K562 (cell line): ENCODE measurements around the gene SKIDA1. TPM values are rescaled to one million over a fixed set of nuclear protein-coding genes. Genes with fewer than 3 reads are reported as not detected.

ENCODE experiments used
- BCL6 ChIP-seq: fragments of 250-450 bp; sonication (Bioruptor Pico); IDR thresholded peaks from 2 replicates; pipeline ENCODE4 v1.4.0; 2020
- BRCA1 ChIP-seq, 2 experiments: fragments of 450-650 bp in 1 of 2; sonication (generic) in 1 of 2; formaldehyde crosslinking in 1 of 2; IDR thresholded peaks; 2 replicates each; pipeline versions ENCODE4 v1.5.0 to v1.6.1; 2017 to 2020; ENCODE audit warnings: mild to moderate bottlenecking in 1 of 2, missing genetic modification reagents in 1 of 2
- C11orf30 ChIP-seq: fragments of 450-650 bp; IDR thresholded peaks from 2 replicates; pipeline ENCODE4 v1.6.1; 2016; ENCODE audit warnings: low read depth, mild to moderate bottlenecking
- CBX1 ChIP-seq: sonication (generic); IDR thresholded peaks from 2 replicates; pipeline ENCODE4 v1.6.1; 2016; ENCODE audit warnings: antibody characterized with exemption, low read depth, mild to moderate bottlenecking
- DACH1 ChIP-seq: fragments of 450-650 bp; IDR thresholded peaks from 2 replicates; pipeline ENCODE4 v1.6.1; 2018; ENCODE audit not compliant: partially characterized antibody
- ETV6 ChIP-seq, 3 experiments: fragments of 150-350 bp in 1 of 3; sonication (generic) in 1 of 3; formaldehyde crosslinking in 1 of 3; IDR thresholded peaks; 2 replicates each; pipeline versions ENCODE4 v1.6.1 to v1.8.0; 2014 to 2022; ENCODE audit warnings: borderline replicate concordance in 2 of 3, low read depth in 2 of 3, antibody characterized with exemption in 1 of 3, low read length in 1 of 3, mild to moderate bottlenecking in 1 of 3, missing genetic modification reagents in 1 of 3
- FOXA3 ChIP-seq, 2 experiments: fragments of 450-650 bp in 1 of 2; sonication (generic) in 1 of 2; formaldehyde crosslinking; IDR thresholded peaks in 1 of 2; conservative IDR thresholded peaks in 1 of 2; 2 replicates each; pipeline versions ENCODE4 v1.4.0 to v1.8.0; 2020 to 2022; ENCODE audit warnings: mild to moderate bottlenecking in 2 of 2, missing genetic modification reagents in 1 of 2
- ILF3 ChIP-seq: fragments of 450-650 bp; IDR thresholded peaks from 2 replicates; pipeline ENCODE4 v1.6.1; 2018; ENCODE audit warnings: antibody characterized with exemption, mild to moderate bottlenecking, moderate library complexity, borderline replicate concordance
- ILK ChIP-seq: fragments of 450-650 bp; IDR thresholded peaks from 2 replicates; pipeline ENCODE4 v1.6.1; 2016; ENCODE audit warnings: missing genetic modification characterization, low read depth, mild to moderate bottlenecking, missing compliant biosample characterization, moderate library complexity, borderline replicate concordance
- NELFE ChIP-seq: IDR thresholded peaks from 2 replicates; pipeline ENCODE4 v1.6.1; 2011; ENCODE audit warnings: mild to moderate bottlenecking; ENCODE audit not compliant: insufficient read depth, insufficient read length
- SMAD3 ChIP-seq: fragments of 450-650 bp; formaldehyde crosslinking; conservative IDR thresholded peaks from 2 replicates; pipeline ENCODE4 v1.4.0; 2020; ENCODE audit warnings: mild to moderate bottlenecking
- SRSF7 ChIP-seq: fragments of 200-400 bp; formaldehyde crosslinking; optimal IDR thresholded peaks from 2 replicates; pipeline ENCODE3; 2017; ENCODE audit warnings: mild to moderate bottlenecking, low read depth, low read length
- SRSF9 ChIP-seq: fragments of 200-400 bp; formaldehyde crosslinking; IDR thresholded peaks from 2 replicates; pipeline ENCODE4 v1.6.1; 2017; ENCODE audit warnings: low read depth, low read length, borderline replicate concordance
- STAT5B ChIP-seq: fragments of 250-450 bp; sonication (Bioruptor Pico); IDR thresholded peaks from 2 replicates; pipeline ENCODE4 v1.8.0; 2021; ENCODE audit warnings: mild to moderate bottlenecking, inconsistent platforms
- TARDBP ChIP-seq: fragments of 450-650 bp; IDR thresholded peaks from 2 replicates; pipeline ENCODE4 v1.6.1; 2016
- TBL1XR1 ChIP-seq, 2 experiments: IDR thresholded peaks; 2 replicates each; pipeline ENCODE4 v1.6.1; 2012; ENCODE audit warnings: improper control_type of control experiment in 2 of 2, low read length in 2 of 2, mild to moderate bottlenecking in 1 of 2
- XRCC3 ChIP-seq: fragments of 450-650 bp; IDR thresholded peaks from 2 replicates; pipeline ENCODE4 v1.6.1; 2017; ENCODE audit warnings: mild to moderate bottlenecking, moderate library complexity
- ZNF212 ChIP-seq: fragments of 450-650 bp; formaldehyde crosslinking; IDR thresholded peaks from 2 replicates; pipeline ENCODE4 v1.4.0; 2020; ENCODE audit warnings: mild to moderate bottlenecking
- ZNF699 ChIP-seq: fragments of 250-450 bp; sonication (Bioruptor Pico); IDR thresholded peaks from 2 replicates; pipeline ENCODE4 v1.8.0; 2021; ENCODE audit warnings: mild to moderate bottlenecking, moderate library complexity; ENCODE audit not compliant: insufficient replicate concordance
- polyA plus RNA-seq, 8 experiments: library from polyadenylated mRNA; depleted of rRNA in 4 of 8; stranded (reverse) in 5 of 8; unstranded in 3 of 8; fragments of >200 nt; fragmentation: Nextera tagmentation in 2 of 8; fragmentation: Illumina TruSeq in 1 of 8; extraction: Ambion mirVana in 2 of 8; extraction: Trizol in 1 of 8; gene quantifications; 2 replicates each; pipeline versions ENCODE4 v1.2.1 to v1.2.3, GENCODE V29; 2011 to 2014; ENCODE audit warnings: inconsistent platforms in 1 of 8, missing spikeins in 1 of 8
- total RNA-seq, 7 experiments: library from RNA; depleted of rRNA in 6 of 7; stranded (reverse); fragments of >200 nt in 6 of 7; fragmentation: Illumina TruSeq in 2 of 7; extraction: Trizol in 2 of 7; gene quantifications; 2 replicates each; pipeline versions ENCODE4 v1.2.1 to v1.2.3, GENCODE V29; 2011 to 2021; ENCODE audit warnings: low replicate concordance in 1 of 7
- TF ChIP-seq, protein P1 (sequence below): IDR thresholded peaks from 2 replicates; pipeline ENCODE4 v1.6.1; 2011; ENCODE audit not compliant: insufficient read length; ENCODE audit errors: extremely low read depth
- TF ChIP-seq, protein P2 (sequence below): IDR thresholded peaks from 3 replicates; pipeline ENCODE4 v1.6.1; 2011; ENCODE audit warnings: borderline replicate concordance, mild to moderate bottlenecking; ENCODE audit not compliant: insufficient read length, insufficient read depth
- TF ChIP-seq, protein P3 (sequence below), 3 experiments: fragments of 200-800 bp in 1 of 3; sonication (Bioruptor generic) in 1 of 3; sonication (generic) in 1 of 3; formaldehyde crosslinking in 1 of 3; IDR thresholded peaks; 2 replicates each; pipeline versions ENCODE4 v1.6.1 to v1.8.0; 2016 to 2022; ENCODE audit warnings: mild to moderate bottlenecking in 2 of 3, missing compliant biosample characterization in 2 of 3, missing genetic modification characterization in 2 of 3, missing genetic modification reagents in 1 of 3
- TF ChIP-seq, protein P4 (sequence below): fragments of 250-450 bp; sonication (Bioruptor Pico); IDR thresholded peaks from 2 replicates; pipeline ENCODE4 v1.4.0; 2020

SKIDA1 gene
- total and polyA plus RNA-seq, 9 of the 15 experiments (the other 6 are each of a cell fraction or from before 2014, with no cell fraction given), result 0.05 to 1.1 (median 0.42) TPM

DNA sequence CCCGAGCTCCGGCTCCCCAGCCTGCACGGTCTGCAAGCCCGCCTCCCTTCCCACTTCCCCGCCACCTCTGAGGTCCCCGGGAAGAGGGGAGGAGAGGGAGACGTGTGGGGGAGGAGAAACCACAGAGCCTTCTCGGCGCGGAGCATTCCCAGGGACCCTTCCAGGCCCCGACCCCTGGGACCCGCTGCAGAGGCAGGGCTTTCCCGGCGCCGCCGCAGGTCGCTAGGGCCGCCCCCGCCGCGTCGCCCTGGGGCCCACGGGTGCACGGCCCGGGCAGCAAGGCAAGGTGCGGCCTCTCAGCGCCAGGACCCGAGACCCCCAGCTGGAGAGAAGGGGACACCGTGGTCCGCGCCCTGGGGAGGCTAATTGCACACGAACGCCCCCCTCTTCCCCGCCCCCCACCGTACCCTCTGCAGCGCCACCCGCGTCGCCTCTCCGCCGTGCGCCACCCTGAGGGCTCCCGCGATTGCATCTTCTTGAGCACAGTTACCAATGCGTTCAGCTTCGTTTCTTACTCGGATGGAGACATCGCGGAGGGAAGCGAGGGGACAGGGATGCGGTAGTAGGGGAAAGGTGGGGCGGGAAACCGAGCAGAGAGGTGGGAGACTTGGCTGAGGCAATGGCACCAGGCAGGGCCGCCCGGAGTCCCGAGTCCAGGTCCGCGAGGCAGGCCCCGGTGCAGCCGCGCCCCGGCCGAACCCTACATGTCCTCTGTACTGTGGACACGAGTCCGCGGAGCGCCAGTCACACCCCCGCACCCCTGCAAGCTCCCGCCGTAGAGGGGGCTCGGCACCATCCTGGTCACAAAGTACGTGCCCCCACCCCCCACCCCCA lies 28.9 kb downstream of the SKIDA1 start (continued):
- TF ChIP-seq, protein P1, sequence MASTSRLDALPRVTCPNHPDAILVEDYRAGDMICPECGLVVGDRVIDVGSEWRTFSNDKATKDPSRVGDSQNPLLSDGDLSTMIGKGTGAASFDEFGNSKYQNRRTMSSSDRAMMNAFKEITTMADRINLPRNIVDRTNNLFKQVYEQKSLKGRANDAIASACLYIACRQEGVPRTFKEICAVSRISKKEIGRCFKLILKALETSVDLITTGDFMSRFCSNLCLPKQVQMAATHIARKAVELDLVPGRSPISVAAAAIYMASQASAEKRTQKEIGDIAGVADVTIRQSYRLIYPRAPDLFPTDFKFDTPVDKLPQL, result no peak
- TF ChIP-seq ETV6 (IDR thresholded peaks at IDR 0.05; ENCODE audit: borderline replicate concordance in 1 of 2, low read depth in 2 of 2, low read length in 1 of 2) (no peak), ETV6 (CRISPR knock-in tag; IDR thresholded peaks at IDR 0.05; ENCODE audit: borderline replicate concordance) (no peak), ZNF699 (CRISPR knock-in tag) (no peak), SRSF7 (no peak), STAT5B (CRISPR knock-in tag) (no peak), NELFE (no peak), FOXA3 (CRISPR knock-in tag; conservative IDR thresholded peaks at IDR 0.05 in 1 of 2, IDR thresholded peaks at IDR 0.05 in 1 of 2) (no peak), CBX1 (no peak), ILF3 (no peak), DACH1 (no peak), BRCA1 (IDR thresholded peaks at IDR 0.05) (no peak), BRCA1 (CRISPR knock-in tag; IDR thresholded peaks at IDR 0.05) (no peak), TBL1XR1 (IDR thresholded peaks at IDR 0.05; ENCODE audit: low read length in 2 of 2) (no peak), ZNF212 (CRISPR knock-in tag) (no peak), SMAD3 (no peak), TARDBP (no peak), BCL6 (CRISPR knock-in tag) (no peak), XRCC3 (no peak), C11orf30 (no peak), ILK (tag) (no peak), SRSF9 (no peak)
- TF ChIP-seq, protein P2, sequence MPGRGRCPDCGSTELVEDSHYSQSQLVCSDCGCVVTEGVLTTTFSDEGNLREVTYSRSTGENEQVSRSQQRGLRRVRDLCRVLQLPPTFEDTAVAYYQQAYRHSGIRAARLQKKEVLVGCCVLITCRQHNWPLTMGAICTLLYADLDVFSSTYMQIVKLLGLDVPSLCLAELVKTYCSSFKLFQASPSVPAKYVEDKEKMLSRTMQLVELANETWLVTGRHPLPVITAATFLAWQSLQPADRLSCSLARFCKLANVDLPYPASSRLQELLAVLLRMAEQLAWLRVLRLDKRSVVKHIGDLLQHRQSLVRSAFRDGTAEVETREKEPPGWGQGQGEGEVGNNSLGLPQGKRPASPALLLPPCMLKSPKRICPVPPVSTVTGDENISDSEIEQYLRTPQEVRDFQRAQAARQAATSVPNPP, result no peak
- TF ChIP-seq, protein P3, sequence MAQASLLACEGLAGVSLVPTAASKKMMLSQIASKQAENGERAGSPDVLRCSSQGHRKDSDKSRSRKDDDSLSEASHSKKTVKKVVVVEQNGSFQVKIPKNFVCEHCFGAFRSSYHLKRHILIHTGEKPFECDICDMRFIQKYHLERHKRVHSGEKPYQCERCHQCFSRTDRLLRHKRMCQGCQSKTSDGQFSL (CRISPR knock-in tag; IDR thresholded peaks at IDR 0.05), result no peak
- TF ChIP-seq, protein P3 (tag; IDR thresholded peaks at IDR 0.05), result peak in 1 of 2 experiments; percentile 13; a peak in 1 of 4 replicates
- TF ChIP-seq, protein P4, sequence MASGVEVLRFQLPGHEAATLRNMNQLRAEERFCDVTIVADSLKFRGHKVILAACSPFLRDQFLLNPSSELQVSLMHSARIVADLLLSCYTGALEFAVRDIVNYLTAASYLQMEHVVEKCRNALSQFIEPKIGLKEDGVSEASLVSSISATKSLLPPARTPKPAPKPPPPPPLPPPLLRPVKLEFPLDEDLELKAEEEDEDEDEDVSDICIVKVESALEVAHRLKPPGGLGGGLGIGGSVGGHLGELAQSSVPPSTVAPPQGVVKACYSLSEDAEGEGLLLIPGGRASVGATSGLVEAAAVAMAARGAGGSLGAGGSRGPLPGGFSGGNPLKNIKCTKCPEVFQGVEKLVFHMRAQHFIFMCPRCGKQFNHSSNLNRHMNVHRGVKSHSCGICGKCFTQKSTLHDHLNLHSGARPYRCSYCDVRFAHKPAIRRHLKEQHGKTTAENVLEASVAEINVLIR (CRISPR knock-in tag), result no peak
